SK-N-MC (cell line): ENCODE data around the gene DNAH17.

Source experiments
- EZH2 ChIP-seq: fragments of 200-600 bp; sonication (generic); IDR thresholded peaks from one replicate; pipeline ENCODE4 v1.6.1; 2017; ENCODE audit warnings: antibody characterized with exemption
- FOXP2 ChIP-seq: optimal IDR thresholded peaks from 2 replicates; pipeline ENCODE3; 2011; ENCODE audit warnings: mild to moderate bottlenecking, moderate library complexity; ENCODE audit not compliant: insufficient read depth; ENCODE audit errors: extremely low read length, control extremely low read depth
- POLR2AphosphoS5 ChIP-seq: IDR thresholded peaks from 2 replicates; pipeline ENCODE4 v1.6.1; 2012; ENCODE audit warnings: mild to moderate bottlenecking, low read depth, low read length, borderline replicate concordance

DNA sequence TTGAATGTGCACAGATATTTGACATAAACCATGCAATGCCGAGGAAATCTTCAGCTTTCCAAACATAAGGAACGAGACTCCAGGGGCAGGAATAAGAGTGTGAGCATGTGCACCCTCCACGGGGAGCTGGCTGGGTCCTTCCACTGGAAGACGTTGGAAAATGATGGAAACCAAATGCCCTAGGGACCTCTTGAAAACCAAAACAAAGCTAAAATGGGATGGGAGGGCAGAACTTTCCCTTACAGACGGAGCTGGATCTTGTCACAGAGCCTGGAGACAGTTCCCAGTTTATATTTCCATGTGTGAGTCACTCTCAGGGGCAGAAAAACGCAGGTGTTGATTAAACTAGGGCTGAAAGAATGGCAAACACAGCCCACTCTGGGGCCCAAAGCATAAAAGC lies 34.4 kb upstream of the DNAH17 start:
- TF ChIP-seq POLR2AphosphoS5 (no peak), EZH2 (no peak), FOXP2 (no peak)
